HepG2 (cell line): Measurements from ENCODE around the gene KTI12. TPM values are rescaled to one million over a fixed set of nuclear protein-coding genes. Genes with fewer than 3 reads are reported as not detected.
A peak's percentile ranks its signal among the peaks of the same experiment; 100 is the strongest.

Experiments used
- AHR ChIP-seq: IDR thresholded peaks from 2 replicates; pipeline ENCODE4 v1.6.1; 2018; ENCODE audit warnings: missing genetic modification reagents, missing compliant biosample characterization
- CHCHD3 ChIP-seq: sonication (generic); formaldehyde crosslinking; IDR thresholded peaks from 2 replicates; pipeline ENCODE4 v1.8.0; 2022; ENCODE audit warnings: mild to moderate bottlenecking, missing genetic modification reagents, moderate library complexity
- FOXO1 ChIP-seq: sonication (generic); formaldehyde crosslinking; IDR thresholded peaks from 2 replicates; pipeline ENCODE4 v1.4.0; 2020; ENCODE audit warnings: missing genetic modification reagents
- GTF2F1 ChIP-seq: fragments of 150-350 bp; IDR thresholded peaks from 2 replicates; pipeline ENCODE4 v1.6.1; 2014; ENCODE audit warnings: low read length
- MIXL1 ChIP-seq: IDR thresholded peaks from 2 replicates; pipeline ENCODE4 v1.6.1; 2016
- NFATC3 ChIP-seq: sonication (generic); formaldehyde crosslinking; IDR thresholded peaks from 2 replicates; pipeline ENCODE4 v1.5.1; 2020; ENCODE audit warnings: mild to moderate bottlenecking, missing genetic modification reagents
- NFKBIZ ChIP-seq: IDR thresholded peaks from 2 replicates; pipeline ENCODE4 v1.6.1; 2018; ENCODE audit warnings: missing genetic modification reagents, missing compliant biosample characterization
- NR2F1 ChIP-seq, 2 experiments: fragments of 450-650 bp in 1 of 2; formaldehyde crosslinking in 1 of 2; IDR thresholded peaks; 2 replicates each; pipeline versions ENCODE4 v1.5.0 to v1.6.1; 2016 to 2020; ENCODE audit warnings: mild to moderate bottlenecking in 1 of 2, missing compliant biosample characterization in 1 of 2, missing genetic modification reagents in 1 of 2, moderate library complexity in 1 of 2
- PHF5A ChIP-seq: IDR thresholded peaks from one replicate; pipeline ENCODE4 v1.6.1; 2018; ENCODE audit warnings: low read depth, missing genetic modification reagents; ENCODE audit not compliant: unreplicated experiment
- RARA ChIP-seq: IDR thresholded peaks from 2 replicates; pipeline ENCODE4 v1.6.1; 2016; ENCODE audit warnings: missing genetic modification reagents, missing compliant biosample characterization
- STAT5B ChIP-seq: sonication (generic); formaldehyde crosslinking; IDR thresholded peaks from 2 replicates; pipeline ENCODE4 v1.4.0; 2020; ENCODE audit warnings: missing genetic modification reagents
- SUZ12 ChIP-seq: fragments of 150-350 bp; IDR thresholded peaks from 2 replicates; pipeline ENCODE4 v1.6.1; 2014; ENCODE audit warnings: low read depth, low read length
- ZNF317 ChIP-seq: sonication (generic); formaldehyde crosslinking; IDR thresholded peaks from 2 replicates; pipeline ENCODE4 v1.5.0; 2020; ENCODE audit warnings: mild to moderate bottlenecking, missing genetic modification reagents
- ZNF383 ChIP-seq: sonication (generic); formaldehyde crosslinking; IDR thresholded peaks from 2 replicates; pipeline ENCODE4 v1.4.0; 2020; ENCODE audit warnings: missing genetic modification reagents, mild to moderate bottlenecking, borderline replicate concordance
- ZNF772 ChIP-seq: sonication (generic); formaldehyde crosslinking; IDR thresholded peaks from 2 replicates; pipeline ENCODE4 v1.5.0; 2020; ENCODE audit warnings: mild to moderate bottlenecking, missing genetic modification reagents
- polyA plus RNA-seq, 8 experiments: library from polyadenylated mRNA; depleted of rRNA in 3 of 8; stranded (reverse) in 7 of 8; unstranded in 1 of 8; fragments of >200 nt; fragmentation: Illumina TruSeq in 4 of 8; extraction: Trizol in 4 of 8; gene quantifications; 2 replicates each; pipeline versions ENCODE4 v1.2.1 to v1.2.3, GENCODE V29; 2011 to 2016; ENCODE audit warnings: low read depth in 4 of 8, missing spikeins in 1 of 8, mixed read lengths in 1 of 8; ENCODE audit not compliant: insufficient read depth in 1 of 8
- total RNA-seq, 5 experiments: library from RNA; depleted of rRNA; stranded (reverse); fragments of >200 nt; fragmentation: Illumina TruSeq; extraction: Trizol; gene quantifications; 2 replicates each; pipeline ENCODE4 v1.2.3, GENCODE V29; 2016; ENCODE audit warnings: low read depth in 1 of 5
- TF ChIP-seq, protein P1 (sequence below): sonication (generic); formaldehyde crosslinking; IDR thresholded peaks from 2 replicates; pipeline ENCODE4 v1.4.0; 2020; ENCODE audit warnings: low read depth, mild to moderate bottlenecking, missing genetic modification reagents
- TF ChIP-seq, protein P2 (sequence below): fragments of 450-650 bp; IDR thresholded peaks from 2 replicates; pipeline ENCODE4 v1.6.1; 2017
- TF ChIP-seq, protein P3 (sequence below): sonication (generic); formaldehyde crosslinking; IDR thresholded peaks from 2 replicates; pipeline ENCODE4 v1.5.0; 2020; ENCODE audit warnings: missing genetic modification reagents
- TF ChIP-seq, protein P4 (sequence below): sonication (generic); formaldehyde crosslinking; IDR thresholded peaks from 2 replicates; pipeline ENCODE4 v1.8.1; 2022; ENCODE audit warnings: low read depth, mild to moderate bottlenecking, missing genetic modification reagents
- TF ChIP-seq, protein P5 (sequence below): sonication (generic); formaldehyde crosslinking; IDR thresholded peaks from 2 replicates; pipeline ENCODE4 v1.5.1; 2020; ENCODE audit warnings: mild to moderate bottlenecking, moderate library complexity, missing genetic modification reagents
- TF ChIP-seq, protein P6 (sequence below): sonication (generic); formaldehyde crosslinking; conservative IDR thresholded peaks from 2 replicates; pipeline ENCODE4 v1.8.0; 2022; ENCODE audit warnings: low read depth, missing genetic modification reagents

Gene KTI12
- total and polyA plus RNA-seq, 2 of the 13 experiments (the other 11 are each of a cell fraction or from before 2014, with no cell fraction given), result 7.4 to 10.2 TPM

DNA sequence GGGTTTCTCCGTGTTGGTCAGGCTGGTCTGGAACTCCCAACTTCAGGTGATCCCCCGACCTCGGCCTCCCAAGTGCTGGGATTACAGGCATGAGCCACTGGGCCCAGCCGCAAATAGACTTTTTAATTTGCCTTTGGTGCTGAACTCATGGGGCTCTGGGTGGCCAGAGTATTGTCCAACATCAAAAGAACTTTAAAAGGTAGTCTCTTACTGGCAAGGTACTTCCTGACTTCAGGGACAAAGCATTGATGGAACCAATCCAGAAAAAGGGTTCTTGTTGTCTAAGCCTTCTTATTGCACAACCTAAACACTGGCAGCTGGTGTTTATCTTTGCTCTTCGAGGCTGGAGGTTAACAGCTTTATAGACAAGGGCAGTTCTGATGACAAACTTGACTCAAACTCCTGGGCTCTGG is 3.8 kb upstream of the KTI12 start (continued):
- TF ChIP-seq, protein P1, sequence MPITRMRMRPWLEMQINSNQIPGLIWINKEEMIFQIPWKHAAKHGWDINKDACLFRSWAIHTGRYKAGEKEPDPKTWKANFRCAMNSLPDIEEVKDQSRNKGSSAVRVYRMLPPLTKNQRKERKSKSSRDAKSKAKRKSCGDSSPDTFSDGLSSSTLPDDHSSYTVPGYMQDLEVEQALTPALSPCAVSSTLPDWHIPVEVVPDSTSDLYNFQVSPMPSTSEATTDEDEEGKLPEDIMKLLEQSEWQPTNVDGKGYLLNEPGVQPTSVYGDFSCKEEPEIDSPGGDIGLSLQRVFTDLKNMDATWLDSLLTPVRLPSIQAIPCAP (CRISPR knock-in tag), result no peak
- TF ChIP-seq SUZ12 (no peak), ZNF383 (CRISPR knock-in tag) (no peak; the same call in 1 of the 2 replicates), NFATC3 (CRISPR knock-in tag) (no peak), MIXL1 (CRISPR knock-in tag) (peak; percentile 91), GTF2F1 (no peak), FOXO1 (CRISPR knock-in tag) (peak; percentile 98), NR2F1 (CRISPR knock-in tag; IDR thresholded peaks at IDR 0.05) (peak; percentile 72 to 76), ZNF317 (0 out of 2 replicates have a peak, but pooled peaks have one; percentile 27), NFKBIZ (peak; percentile 92; the same call in 1 of the 2 replicates), ZNF772 (CRISPR knock-in tag) (peak; percentile 90; the same call in 1 of the 2 replicates), STAT5B (CRISPR knock-in tag) (0 out of 2 replicates have a peak, but pooled peaks have one; percentile 63), RARA (peak; percentile 91), PHF5A (peak; percentile 82), CHCHD3 (CRISPR knock-in tag) (no peak), AHR (CRISPR knock-in tag) (no peak; the same call in 1 of the 2 replicates)
- TF ChIP-seq, protein P2, sequence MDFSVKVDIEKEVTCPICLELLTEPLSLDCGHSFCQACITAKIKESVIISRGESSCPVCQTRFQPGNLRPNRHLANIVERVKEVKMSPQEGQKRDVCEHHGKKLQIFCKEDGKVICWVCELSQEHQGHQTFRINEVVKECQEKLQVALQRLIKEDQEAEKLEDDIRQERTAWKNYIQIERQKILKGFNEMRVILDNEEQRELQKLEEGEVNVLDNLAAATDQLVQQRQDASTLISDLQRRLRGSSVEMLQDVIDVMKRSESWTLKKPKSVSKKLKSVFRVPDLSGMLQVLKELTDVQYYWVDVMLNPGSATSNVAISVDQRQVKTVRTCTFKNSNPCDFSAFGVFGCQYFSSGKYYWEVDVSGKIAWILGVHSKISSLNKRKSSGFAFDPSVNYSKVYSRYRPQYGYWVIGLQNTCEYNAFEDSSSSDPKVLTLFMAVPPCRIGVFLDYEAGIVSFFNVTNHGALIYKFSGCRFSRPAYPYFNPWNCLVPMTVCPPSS, result no peak
- TF ChIP-seq, protein P3, sequence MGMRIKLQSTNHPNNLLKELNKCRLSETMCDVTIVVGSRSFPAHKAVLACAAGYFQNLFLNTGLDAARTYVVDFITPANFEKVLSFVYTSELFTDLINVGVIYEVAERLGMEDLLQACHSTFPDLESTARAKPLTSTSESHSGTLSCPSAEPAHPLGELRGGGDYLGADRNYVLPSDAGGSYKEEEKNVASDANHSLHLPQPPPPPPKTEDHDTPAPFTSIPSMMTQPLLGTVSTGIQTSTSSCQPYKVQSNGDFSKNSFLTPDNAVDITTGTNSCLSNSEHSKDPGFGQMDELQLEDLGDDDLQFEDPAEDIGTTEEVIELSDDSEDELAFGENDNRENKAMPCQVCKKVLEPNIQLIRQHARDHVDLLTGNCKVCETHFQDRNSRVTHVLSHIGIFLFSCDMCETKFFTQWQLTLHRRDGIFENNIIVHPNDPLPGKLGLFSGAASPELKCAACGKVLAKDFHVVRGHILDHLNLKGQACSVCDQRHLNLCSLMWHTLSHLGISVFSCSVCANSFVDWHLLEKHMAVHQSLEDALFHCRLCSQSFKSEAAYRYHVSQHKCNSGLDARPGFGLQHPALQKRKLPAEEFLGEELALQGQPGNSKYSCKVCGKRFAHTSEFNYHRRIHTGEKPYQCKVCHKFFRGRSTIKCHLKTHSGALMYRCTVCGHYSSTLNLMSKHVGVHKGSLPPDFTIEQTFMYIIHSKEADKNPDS (CRISPR knock-in tag), result peak; percentile 98
- TF ChIP-seq, protein P4, sequence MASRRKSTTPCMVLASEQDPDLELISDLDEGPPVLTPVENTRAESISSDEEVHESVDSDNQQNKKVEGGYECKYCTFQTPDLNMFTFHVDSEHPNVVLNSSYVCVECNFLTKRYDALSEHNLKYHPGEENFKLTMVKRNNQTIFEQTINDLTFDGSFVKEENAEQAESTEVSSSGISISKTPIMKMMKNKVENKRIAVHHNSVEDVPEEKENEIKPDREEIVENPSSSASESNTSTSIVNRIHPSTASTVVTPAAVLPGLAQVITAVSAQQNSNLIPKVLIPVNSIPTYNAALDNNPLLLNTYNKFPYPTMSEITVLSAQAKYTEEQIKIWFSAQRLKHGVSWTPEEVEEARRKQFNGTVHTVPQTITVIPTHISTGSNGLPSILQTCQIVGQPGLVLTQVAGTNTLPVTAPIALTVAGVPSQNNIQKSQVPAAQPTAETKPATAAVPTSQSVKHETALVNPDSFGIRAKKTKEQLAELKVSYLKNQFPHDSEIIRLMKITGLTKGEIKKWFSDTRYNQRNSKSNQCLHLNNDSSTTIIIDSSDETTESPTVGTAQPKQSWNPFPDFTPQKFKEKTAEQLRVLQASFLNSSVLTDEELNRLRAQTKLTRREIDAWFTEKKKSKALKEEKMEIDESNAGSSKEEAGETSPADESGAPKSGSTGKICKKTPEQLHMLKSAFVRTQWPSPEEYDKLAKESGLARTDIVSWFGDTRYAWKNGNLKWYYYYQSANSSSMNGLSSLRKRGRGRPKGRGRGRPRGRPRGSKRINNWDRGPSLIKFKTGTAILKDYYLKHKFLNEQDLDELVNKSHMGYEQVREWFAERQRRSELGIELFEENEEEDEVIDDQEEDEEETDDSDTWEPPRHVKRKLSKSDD (CRISPR knock-in tag), result 0 out of 2 replicates have a peak, but pooled peaks have one; percentile 30
- TF ChIP-seq, protein P5, sequence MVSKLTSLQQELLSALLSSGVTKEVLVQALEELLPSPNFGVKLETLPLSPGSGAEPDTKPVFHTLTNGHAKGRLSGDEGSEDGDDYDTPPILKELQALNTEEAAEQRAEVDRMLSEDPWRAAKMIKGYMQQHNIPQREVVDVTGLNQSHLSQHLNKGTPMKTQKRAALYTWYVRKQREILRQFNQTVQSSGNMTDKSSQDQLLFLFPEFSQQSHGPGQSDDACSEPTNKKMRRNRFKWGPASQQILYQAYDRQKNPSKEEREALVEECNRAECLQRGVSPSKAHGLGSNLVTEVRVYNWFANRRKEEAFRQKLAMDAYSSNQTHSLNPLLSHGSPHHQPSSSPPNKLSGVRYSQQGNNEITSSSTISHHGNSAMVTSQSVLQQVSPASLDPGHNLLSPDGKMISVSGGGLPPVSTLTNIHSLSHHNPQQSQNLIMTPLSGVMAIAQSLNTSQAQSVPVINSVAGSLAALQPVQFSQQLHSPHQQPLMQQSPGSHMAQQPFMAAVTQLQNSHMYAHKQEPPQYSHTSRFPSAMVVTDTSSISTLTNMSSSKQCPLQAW, result peak; percentile 89; the same call in 1 of the 2 replicates
- TF ChIP-seq, protein P6, sequence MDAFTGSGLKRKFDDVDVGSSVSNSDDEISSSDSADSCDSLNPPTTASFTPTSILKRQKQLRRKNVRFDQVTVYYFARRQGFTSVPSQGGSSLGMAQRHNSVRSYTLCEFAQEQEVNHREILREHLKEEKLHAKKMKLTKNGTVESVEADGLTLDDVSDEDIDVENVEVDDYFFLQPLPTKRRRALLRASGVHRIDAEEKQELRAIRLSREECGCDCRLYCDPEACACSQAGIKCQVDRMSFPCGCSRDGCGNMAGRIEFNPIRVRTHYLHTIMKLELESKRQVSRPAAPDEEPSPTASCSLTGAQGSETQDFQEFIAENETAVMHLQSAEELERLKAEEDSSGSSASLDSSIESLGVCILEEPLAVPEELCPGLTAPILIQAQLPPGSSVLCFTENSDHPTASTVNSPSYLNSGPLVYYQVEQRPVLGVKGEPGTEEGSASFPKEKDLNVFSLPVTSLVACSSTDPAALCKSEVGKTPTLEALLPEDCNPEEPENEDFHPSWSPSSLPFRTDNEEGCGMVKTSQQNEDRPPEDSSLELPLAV (CRISPR knock-in tag), result no peak
